Left ventricle myocardium inferior (tissue), 1 donor: ENCODE results near the gene L3MBTL2. TPM values are rescaled to one million over a fixed set of nuclear protein-coding genes. Genes with fewer than 3 reads are reported as not detected.

ENCODE experiments used
- DNase-seq: peaks from one replicate; pipeline ENCODE4 v3.0.0-alpha.2; 2020
- H3K27ac ChIP-seq: fragments of 200-600 bp; replicated peaks from 2 replicates; pipeline ENCODE4 v1.8.0; 2021
- H3K27me3 ChIP-seq: fragments of 200-600 bp; 2 replicates; pipeline ENCODE4 v1.8.0; 2021; ENCODE audit warnings: low read depth
- H3K36me3 ChIP-seq: fragments of 200-600 bp; 2 replicates; pipeline ENCODE4 v1.8.0; 2021
- H3K4me1 ChIP-seq: fragments of 200-600 bp; 2 replicates; pipeline ENCODE4 v1.8.0; 2021
- H3K4me3 ChIP-seq: fragments of 200-600 bp; 2 replicates; pipeline ENCODE4 v1.8.0; 2021; ENCODE audit warnings: mild to moderate bottlenecking, moderate library complexity
- H3K9me3 ChIP-seq: fragments of 200-600 bp; replicated peaks from 2 replicates; pipeline ENCODE4 v1.8.0; 2021
- intact Hi-C: fragments of 100-400 bp; cut with micrococcal nuclease; formaldehyde crosslinking; loops from one replicate; pipeline ENCODE4 v1.11.0; 2022
- total RNA-seq: library from RNA; stranded (reverse); fragmentation: NEBNext Ultra II Directional; extraction: Animal tissue kit (Norgen Biotek cat#: 25700); gene quantifications from one replicate; pipeline ENCODE4 v1.2.1, GENCODE V29; 2021
- TF ChIP-seq, protein P1 (sequence below): fragments of 200-600 bp; IDR thresholded peaks from 2 replicates; pipeline ENCODE4 v1.8.0; 2021; ENCODE audit warnings: antibody characterized with exemption, mild to moderate bottlenecking, borderline replicate concordance
- donor health status: DM: no; HTN: yes; CAD: no; lungs with severe emphysema.

Gene L3MBTL2
- total RNA-seq, 1 donor from 2014 or later: 15.2 TPM

DNA sequence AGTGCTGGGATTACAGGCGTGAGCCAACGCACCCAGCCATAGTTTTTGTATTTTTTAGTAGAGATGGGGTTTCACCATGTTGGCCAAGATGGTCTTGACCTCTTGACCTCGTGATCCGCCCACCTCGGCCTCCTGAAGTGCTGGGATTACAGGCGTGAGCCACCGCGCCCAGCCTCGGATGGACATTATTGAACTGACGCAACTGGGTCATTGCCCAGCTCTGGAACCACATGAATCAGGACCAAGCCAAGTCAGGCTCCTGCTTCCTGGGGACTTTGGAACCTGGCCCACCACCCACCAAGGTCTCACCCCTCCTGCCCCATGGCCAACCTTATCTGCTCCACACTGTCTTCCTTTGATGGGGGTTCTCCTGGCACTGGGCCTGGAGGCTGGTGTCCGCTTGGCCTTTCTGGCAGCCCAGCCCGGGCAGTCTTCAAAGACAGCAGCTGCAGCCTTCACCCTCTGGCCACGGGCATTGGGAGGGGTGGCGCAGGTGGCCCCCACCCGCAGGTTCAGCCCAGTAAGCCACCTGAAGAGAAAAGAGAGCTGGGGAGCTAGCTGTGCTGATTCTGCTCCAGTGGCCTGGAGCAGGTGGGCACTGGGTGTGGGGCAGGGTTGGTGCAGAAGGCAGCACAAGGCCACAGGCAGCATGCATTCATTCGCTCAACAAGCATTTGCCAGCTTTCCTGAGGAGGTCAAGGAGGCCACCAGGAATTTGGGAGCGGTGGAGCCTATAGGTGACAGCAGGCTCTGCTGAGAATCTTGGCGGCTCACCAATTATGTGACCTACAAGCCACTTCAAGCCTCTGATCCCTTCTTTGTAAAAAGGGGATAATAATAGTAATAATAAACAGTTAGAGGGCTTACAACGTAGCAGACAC lies 29.9 kb downstream of the L3MBTL2 start:
- Histone ChIP-seq H3K9me3 (no peaks in the 10 kb centered on the region), H3K36me3 (no peaks in the 10 kb centered on the region), H3K27ac (peak overlapping the region; percentile 88), H3K27me3 (no peaks in the 10 kb centered on the region), H3K4me3 (peak overlapping the region; percentile 6), H3K4me1 (peaks cover 76% of the 10 kb centered on the region)
- intact Hi-C loops: no loop called here
- no peak for DNase-seq
- TF ChIP-seq, protein P1, sequence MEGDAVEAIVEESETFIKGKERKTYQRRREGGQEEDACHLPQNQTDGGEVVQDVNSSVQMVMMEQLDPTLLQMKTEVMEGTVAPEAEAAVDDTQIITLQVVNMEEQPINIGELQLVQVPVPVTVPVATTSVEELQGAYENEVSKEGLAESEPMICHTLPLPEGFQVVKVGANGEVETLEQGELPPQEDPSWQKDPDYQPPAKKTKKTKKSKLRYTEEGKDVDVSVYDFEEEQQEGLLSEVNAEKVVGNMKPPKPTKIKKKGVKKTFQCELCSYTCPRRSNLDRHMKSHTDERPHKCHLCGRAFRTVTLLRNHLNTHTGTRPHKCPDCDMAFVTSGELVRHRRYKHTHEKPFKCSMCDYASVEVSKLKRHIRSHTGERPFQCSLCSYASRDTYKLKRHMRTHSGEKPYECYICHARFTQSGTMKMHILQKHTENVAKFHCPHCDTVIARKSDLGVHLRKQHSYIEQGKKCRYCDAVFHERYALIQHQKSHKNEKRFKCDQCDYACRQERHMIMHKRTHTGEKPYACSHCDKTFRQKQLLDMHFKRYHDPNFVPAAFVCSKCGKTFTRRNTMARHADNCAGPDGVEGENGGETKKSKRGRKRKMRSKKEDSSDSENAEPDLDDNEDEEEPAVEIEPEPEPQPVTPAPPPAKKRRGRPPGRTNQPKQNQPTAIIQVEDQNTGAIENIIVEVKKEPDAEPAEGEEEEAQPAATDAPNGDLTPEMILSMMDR: no peak

DNA sequence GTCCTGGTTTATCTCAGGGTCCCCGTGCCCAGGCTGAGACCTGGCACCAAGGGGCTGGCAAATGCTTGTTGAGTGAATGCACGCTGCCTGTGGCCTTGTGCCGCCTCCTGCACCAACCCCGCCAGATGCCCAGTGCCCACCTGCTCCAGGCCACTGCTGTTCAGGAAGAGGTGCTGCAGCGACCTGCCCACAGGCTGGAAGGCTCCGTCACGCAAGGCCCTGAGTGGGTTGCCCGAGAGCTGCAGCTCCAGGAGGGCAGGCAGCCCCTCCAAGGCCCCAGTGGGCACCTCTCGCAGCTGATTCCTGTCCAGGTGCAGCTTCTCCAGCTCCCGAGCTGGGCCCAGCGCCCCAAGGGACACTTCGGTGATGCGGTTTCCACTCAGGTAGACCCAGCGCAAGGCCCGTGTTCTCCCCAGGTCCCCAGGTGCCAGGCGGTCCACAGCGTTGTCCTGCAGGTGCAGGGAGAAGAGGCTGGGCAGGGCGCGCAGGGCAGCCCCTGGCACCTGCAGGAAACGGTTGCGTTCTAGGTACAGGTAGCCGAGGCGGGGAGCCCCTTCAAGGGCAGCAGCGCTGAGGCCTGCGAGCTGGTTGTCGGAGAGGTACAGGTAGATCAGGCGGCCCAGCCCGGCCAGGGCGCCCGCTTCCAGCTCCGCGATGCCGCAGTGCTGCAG lies 32.1 kb downstream of the L3MBTL2 start:
- Histone ChIP-seq H3K9me3 (no peaks in the 10 kb centered on the region), H3K4me1 (peaks cover 55% of the 10 kb centered on the region), H3K36me3 (no peaks in the 10 kb centered on the region), H3K27ac (peak overlapping the region; percentile 88), H3K27me3 (no peaks in the 10 kb centered on the region), H3K4me3 (peak overlapping the region; percentile 66)
- intact Hi-C loops: no loop called here
- TF ChIP-seq, protein P1: no peak
- no peak for DNase-seq

DNA sequence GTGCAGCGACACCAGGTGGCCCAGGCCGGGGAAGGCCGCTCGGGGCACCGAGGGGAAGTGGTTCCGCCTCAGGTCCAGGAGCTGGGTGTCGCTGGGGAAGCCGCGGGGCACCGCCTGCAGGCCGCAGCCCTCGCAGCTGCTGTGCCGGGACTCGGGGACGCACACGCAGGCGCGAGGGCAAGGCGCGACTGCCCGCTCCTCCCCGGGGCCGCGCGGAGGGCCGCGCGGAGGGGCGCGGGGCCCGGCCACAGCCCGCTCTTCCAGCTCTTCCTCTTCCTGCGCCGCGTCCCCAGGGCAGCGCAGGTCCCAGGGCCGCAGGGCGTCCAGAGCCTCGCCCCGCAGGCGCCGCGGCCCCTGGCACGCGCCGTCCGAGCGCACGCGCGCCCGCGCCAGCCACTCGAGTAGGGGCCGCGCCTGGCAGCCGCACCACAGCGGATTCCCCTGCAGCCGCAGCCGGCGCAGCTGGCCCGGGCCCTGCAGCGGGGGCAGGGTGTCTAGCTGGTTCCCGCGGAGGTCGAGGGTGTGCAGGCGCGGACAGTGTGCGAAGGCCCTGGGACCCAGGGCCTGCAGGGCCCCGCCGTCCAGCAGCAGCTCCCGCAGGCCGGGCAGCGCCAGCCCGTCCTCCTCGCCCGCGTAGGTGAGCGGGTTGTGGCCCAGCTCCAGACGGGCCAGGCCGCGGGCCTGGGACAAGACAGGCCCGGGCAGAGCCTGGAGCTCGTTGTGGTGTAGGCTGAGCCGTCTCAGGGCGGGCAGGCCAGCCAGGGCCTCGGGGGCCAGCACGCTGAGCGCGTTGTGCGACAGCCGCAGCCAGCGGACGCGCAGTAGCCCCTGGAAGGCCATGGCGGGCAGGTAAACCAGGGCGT lies 32.8 kb downstream of the L3MBTL2 start:
- Histone ChIP-seq H3K27ac (peak overlapping the region; percentile 88), H3K4me3 (peak overlapping the region; percentile 66), H3K27me3 (no peaks in the 10 kb centered on the region), H3K4me1 (peaks cover 50% of the 10 kb centered on the region), H3K36me3 (no peaks in the 10 kb centered on the region), H3K9me3 (no peaks in the 10 kb centered on the region)
- intact Hi-C loops: no loop called here
- TF ChIP-seq, protein P1: peak; percentile 70
- DNase-seq: peak; percentile 76

DNA sequence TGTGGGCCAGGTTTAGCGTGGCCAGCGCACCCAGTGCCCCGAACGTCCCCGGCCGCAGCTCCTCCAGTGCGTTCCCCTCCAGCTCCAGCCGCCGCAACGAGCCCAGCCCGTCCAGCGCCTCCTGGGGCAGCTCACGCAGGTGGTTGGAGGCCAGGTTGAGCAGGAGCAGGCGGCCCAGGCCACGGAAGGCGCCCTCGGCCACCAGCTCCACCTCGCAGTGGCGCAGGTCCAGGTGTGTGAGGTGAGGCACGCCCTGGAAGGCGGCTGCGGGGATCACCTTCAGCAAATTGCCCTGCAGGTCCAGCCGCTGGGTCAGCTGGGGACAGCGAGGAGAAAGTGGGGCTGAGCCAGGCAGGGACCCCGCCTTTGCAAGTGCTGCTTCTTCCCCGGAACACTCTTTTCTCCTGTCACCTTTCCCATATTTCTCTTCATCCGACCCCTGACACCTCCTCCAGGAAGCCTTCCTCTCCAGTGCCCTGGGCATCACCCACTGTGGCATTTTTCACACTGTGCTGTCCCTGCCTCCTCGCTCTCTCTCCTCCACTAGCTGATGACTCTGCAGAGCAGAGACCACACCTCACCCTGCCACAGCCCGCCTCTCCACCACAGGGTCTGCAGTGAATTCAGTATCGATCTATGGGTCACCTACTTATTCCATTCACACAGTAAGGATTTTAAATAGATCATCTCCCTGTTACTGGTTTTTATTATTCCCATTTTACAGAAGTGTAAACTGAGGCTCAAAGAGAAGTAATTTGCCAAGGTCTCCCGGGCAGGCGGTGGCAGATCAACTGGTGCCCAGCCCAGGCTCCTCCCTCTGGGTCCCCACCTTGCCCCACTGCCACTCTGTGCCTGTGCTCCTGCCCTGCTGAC lies 33.7 kb downstream of the L3MBTL2 start:
- TF ChIP-seq, protein P1: no peak
- no peak for DNase-seq
- Histone ChIP-seq H3K27me3 (no peaks in the 10 kb centered on the region), H3K9me3 (no peaks in the 10 kb centered on the region), H3K4me3 (peak overlapping the region; percentile 66), H3K27ac (peak overlapping the region; percentile 88), H3K36me3 (no peaks in the 10 kb centered on the region), H3K4me1 (peaks cover 52% of the 10 kb centered on the region)
- intact Hi-C loops: no loop called here
